HuH-7.5 (cell line): ENCODE data around the gene ISG15.

Source experiments
- DNase-seq: peaks from one replicate; pipeline ENCODE4 v3.0.0; 2011; ENCODE audit warnings: low spot score

Gene ISG15

GRCh38 chr1:1061682-1062345 is 48.5 kb downstream of the ISG15 start:
- no peak for DNase-seq

- no peak for DNase-seq
These were observed 49.3 kb downstream of the ISG15 start for GRCh38 chr1:1062348-1063163.

GRCh38 chr1:1063261-1063944 is 50.1 kb downstream of the ISG15 start:
- no peak for DNase-seq
